T-helper 1 cell treated with Interleukin-12 subunit alpha and Interleukin-12 subunit beta and Interleukin-4 antibody, amounts not matched to agents 30 ng/mL and 1 ng/mL, for 36 hours (primary cell): ENCODE data around the gene CCDC148. TPM values are rescaled to one million over a fixed set of nuclear protein-coding genes. Genes with fewer than 3 reads are reported as not detected.
"Not testable (repeated sequence)": the region's sequence is repeated elsewhere in the genome, so short reads cannot be mapped to it uniquely, and the experiment has no call there.

Source experiments
- intact Hi-C: fragments of 100-400 bp; cut with micrococcal nuclease; formaldehyde crosslinking; loops from one replicate; pipeline ENCODE4 v1.15.1; 2024
- total RNA-seq: library from RNA; stranded (reverse); gene quantifications from 2 replicates; pipeline ENCODE4 v1.2.3, GENCODE V29; 2022

Gene CCDC148
- total RNA-seq, 1 donor from 2014 or later = not detected

DNA sequence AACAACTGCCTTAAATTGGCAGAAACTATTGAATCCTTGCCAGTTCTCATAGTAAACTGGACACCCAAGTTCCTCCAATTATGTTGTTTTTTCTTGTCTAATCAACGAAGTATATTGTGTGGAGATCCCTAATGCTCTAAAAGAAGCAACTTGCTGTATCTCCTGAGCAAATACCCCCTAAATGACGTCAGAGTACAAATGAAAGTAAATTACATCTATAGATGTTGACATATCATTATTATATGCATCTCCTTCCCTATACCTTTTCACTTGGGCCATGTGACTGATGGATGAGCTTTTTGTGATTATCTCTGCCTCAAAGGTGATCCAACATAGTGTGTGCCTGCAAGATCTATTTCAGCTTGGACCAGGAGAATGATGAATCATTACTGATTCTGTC, 159.4 kb downstream of the CCDC148 start:
- intact Hi-C loops = no loop called here

DNA sequence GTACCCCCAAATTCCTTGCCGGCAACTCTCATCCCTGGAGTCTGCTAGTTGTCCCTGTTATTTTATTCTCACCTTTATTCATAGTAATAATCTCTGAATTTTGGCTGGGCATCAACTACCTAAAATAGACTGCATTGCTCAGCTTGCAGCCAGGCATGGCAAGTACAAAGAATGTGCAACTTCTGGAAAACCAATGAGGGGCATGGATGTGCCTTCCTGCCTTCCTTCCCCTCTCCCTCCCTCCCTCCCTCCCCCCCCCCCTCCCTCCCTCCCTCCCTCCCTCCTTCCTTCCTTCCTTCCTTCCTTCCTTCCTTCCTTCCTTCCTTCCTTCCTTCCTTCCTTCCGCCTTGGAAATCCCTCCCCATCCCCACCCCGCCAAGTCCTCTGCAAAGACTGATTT, 162.8 kb downstream of the CCDC148 start:
- intact Hi-C loops = no loop called here

DNA sequence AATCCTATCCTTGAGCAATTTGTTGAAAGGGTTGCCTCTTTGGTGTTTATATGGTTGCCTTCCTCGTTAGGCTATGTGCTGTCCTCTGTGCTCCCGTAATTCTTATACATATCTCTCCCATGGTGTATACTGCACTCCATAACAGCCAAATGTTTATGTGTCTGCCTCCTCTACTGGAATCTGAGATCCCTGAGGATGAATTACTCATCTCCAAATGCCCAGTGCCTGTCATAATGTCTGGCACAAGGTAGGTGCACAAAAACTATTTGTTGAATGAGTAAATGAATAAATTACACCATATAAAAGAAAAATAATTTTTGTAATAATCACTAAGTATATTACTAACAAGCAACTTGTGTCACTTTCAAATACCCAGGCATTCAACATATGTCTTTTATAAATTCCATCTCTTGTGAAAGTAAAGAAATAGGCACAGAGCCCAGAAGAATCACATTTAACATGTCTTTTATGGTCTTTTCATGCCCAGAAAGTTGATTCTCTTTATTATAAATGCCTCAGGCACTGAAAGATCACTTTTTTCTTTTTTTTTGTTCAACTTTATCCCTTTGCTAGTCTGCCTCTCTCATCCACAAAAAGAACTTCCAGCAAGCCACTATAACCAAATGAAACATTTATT, 164.9 kb downstream of the CCDC148 start:
- intact Hi-C loops = no loop called here

DNA sequence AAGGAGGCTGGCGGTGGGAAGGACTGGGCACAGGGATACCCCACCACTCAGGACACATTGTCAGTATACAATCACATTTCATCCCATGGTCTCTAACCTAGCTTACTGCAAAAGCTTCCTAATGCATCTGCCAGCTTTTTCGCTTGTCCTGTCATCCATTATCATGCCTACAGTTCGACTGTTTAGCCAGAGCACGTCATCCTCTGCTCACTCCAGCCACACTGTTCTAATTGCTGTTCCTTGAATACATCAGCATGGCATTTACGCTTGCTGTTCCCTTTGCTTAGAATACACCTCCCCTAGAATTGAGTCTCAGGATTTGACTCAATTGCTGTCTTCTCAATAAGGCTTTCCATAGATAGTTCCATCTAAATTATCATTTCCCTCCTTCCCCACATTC, 166.3 kb downstream of the CCDC148 start:
- intact Hi-C loops = no loop called here

DNA sequence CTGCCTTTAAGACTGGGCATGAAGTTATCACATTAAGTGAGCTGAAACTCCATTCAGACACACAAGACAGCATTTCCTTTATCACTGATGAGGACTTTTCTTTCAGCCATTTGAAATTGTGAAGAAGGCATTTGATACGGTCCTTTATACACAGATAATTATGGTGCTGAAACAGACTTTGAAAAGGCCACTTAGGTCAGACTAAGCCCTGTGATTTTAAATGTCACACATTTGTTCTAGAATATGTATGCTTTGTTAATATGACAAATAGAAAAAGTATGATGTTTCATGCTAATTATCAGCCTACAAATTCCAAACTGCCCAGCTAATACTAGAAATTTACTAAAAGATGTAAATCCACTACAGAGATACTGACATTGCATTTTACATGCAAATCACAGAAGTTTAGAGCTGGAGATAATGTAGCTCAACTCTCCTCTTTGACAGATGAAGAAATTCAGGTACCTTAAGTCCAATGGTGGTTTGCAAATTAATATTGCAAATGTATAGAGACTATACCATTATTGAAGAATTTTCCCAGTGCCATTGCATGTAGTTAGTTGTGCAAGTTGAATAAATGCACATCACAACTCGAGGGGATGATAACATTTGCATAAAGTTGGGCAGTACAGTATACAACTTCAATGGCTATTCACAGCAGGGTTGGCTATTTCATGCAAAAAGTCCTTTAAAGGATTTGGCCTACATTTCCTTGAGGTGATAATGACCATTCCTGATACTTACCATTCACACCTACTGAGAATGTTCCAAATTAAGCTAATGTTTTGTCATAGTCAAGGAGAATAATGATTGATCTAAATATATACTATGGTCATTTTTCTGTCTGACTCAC, 179.7 kb downstream of the CCDC148 start:
- intact Hi-C loops = no loop called here

DNA sequence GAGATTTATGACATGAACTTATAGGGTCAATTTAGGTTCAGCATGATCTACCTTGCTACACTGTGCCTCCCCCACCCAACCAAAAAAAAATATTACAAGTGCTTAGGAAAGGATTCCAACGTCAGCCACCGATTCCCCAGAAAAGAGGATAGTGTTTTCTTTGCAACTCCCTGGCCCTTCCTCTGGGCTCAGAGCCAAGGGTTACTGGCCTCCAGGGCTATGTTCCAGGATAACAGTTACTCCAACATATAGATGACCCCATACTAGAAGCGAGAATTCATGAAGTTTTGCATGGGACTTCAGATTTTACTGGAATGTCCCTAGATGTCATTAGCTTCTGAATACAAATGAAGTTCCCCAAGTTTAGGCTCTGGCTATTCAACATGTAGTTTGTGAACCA, 182.8 kb downstream of the CCDC148 start:
- intact Hi-C loops = no loop called here

DNA sequence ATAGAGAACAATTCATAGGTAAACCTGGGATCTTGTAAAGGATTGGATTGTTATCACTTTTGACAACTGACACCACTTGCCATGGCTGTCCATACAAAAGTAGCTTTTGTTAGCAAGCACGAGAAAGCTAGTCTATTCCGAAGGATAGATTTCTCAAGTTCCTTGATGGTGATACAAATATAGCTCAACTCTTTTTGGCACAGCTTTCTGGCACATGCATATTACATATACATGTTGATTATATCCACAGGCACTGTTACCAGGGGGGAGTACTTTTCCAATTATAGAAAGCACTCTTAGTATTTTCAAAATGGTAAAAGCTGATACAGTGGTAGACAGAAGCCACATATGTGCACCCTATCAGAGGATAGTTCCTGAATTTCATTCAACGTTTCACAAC, 186.0 kb downstream of the CCDC148 start:
- intact Hi-C loops = no loop called here

DNA sequence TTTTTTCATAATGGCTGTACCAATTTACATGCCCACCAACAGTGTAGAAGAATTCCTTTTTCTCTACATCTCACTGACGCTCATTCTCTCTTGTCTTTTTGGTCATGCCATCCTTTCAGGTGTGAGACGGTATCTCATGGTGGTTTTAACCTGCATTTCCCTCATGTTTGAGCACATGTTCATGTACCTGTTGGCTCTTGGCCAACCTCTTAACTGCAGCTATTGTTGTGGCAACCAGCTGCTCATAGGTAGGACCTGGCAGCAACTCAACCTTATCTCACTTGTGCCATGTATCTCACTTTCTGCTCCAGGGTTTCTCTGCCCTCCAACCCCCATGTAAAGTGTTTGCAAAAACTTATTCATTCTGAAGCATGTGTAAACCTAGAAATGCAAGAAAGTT, 187.4 kb downstream of the CCDC148 start:
- intact Hi-C loops = no loop called here

DNA sequence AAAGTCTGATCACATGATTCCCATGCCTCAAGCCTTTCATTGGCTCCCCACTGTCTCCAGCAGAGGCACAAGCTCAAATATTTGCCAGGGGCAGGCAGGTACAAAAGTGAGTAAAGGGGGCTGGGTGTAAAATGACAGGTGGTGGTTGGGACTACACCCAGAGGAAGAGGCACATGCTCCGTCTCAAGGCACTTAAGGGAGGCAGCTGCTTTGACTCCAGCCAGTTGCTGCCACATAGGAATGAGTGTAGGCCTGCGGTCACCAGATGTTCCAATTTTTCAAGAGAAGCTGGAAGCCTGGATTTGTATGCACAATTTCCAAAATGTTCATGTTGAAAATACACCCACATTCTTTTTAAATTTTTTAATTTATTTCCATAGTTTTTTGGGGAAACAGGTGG, 190.4 kb downstream of the CCDC148 start:
- intact Hi-C loops = no loop called here

DNA sequence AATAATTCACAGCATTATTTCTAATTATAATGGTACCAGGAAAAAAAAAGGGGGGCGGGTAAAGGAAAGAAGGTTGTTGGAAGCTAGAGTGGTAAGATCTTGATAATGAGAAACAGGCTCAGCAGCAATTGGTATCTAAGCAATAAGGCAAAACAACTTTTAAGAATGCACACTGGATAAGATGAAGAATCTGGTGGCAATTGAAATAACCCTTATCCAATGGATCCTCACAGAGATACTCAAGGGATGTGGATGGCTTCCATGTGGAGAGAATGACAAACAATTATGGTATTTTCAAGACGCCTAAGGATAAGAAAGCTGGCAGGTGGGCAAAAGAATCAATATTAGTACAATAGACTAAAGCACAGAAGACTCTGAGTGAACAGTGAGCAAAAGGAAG, 201.3 kb downstream of the CCDC148 start:
- intact Hi-C loops = no loop called here

DNA sequence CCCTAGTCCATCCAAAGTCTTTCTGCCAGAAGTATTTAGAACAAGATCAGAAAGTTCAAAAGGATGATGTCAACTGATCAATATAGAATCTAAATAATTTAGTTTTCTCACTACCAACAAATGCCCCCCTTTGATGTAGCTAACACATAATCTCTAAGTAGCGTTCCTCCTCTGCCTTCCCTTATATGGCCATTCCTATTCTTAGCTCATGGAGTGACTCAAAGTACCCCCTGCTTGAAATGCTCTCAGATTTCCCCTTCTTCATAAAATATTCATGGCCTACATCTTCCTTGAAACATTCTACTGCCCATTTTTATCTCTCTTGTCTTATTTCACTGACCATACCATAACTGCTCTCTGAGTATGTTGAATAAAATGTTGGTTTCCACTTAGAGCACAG, 203.4 kb downstream of the CCDC148 start:
- intact Hi-C loops = no loop called here

DNA sequence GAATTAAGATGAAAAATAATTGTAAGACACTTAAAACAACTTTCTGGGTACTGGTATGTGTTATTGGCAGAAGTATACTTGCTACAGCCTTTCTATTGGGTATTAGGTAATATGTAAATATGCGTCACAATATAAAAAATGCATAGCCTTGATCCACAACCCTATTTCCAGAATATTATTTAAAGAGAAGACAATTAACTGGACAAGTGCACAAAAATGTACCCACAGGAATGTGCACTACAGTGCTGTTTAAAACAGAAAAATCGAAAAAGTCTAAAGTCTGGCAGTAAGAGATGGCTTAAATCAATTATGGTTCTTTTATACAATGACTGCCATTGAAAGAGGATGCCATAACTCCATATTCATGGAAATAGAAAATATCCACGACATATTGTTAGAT, 205.2 kb downstream of the CCDC148 start:
- intact Hi-C loops = no loop called here

DNA sequence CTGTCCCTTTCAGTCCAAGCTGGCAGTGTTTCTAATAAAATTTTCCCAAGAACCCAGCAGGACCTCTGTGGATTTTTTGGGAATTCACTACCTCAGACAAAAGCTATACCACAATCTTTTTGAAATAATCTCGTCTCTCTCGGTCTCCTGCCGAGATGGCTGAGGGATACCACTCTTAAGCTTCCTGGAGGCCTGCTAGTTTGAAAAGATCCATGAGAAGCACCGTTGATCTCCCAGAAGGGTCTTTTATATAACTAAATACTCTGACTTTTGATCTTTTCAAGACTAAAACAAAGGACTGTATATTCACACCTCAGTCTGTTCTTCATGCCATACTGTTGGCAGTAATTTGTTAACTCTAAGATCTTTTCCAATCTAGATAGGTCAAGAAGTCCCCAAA, 213.2 kb downstream of the CCDC148 start:
- intact Hi-C loops = no loop called here

DNA sequence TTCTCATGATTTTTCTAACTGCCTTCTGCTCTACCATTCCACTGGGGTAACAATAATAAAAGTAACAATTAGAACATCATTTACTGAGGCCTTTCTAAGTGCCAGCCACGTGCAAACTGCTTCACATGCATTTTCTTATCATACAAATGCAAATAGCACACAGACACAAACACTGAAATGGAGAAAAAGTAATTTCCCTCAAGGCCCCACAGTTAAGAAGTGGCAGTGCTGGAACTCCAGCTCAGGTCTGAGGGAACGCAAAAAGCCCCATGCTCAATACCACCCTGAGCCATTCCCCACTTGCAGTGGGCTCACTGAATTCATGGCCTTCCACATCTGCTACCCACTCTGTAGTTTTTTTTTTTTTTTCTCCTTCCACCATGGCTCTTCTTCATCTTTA, 214.3 kb downstream of the CCDC148 start:
- intact Hi-C loops = no loop called here

DNA sequence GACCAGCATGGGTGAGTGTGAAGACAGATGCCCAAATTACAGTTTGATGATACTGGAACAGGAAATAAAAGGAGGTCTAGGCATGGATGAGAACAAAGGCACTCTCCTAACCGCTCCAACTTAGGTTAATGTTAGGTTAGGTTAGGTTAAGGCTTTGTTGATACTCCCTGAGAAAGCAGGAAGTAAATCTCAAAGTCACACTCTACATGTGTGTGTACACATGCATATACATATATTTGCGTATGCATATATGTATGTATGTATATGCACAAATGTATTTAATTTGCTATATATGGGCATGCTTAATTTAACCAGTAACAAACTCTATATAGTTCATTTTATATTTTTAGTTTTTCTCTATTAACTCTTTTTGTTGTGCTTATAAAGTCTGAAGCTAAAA, 215.6 kb downstream of the CCDC148 start:
- intact Hi-C loops = no loop called here

DNA sequence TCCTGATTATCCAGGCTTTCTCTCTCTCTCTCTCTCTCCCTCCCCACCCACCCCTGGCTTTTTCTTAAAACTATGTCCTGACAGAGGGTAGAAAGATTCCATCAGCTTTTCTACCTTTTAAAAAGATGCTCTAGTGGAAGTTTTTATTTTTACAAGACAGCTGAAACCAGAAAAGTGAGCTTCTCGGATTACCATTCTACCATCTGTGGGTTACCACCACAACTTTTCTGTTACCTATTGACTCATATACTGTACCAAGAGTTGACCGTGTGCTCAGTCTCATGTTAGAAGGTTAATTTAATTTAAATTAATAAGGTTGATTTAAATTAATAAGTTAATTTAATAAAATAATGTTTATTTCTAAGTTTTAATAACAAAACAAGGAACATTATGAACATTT, 217.3 kb downstream of the CCDC148 start:
- intact Hi-C loops = no loop called here

DNA sequence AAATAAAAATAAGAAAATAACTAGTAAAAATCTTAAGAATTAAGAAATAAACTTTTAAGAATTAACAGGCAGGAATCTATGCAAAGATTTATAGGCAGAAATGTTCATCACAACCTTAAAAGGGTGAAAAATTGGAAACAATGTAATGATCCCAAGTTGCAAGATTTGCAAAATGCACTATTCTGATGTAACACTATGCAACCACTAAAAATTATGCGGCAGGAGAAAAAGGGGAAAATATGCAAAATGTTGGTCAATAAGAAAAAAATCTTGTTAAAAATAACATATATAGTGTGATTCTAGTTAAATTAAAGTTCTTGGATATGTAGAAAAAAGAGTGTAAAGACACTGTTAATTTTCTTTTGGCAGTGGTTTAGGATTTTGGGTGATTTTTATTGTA, 222.1 kb downstream of the CCDC148 start:
- intact Hi-C loops = no loop called here

DNA sequence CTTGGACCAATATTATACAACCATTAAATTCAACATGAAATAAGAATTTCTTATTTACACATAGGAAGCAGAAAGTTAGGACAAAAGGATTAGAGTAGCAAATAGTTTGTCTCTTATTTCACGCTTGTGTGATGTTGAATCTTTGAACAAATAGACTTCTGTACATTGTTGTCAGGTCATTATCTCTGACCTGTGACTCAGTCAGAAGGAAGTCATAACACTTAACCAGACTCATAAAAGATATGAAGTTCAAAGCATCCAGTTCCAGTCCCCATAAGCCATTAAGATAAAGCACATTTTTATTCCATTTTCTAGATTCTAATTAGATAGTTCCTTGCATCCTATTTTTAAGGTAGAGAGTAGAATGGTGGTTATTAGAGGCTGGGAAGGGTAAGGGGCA, 224.1 kb downstream of the CCDC148 start:
- intact Hi-C loops = no loop called here

DNA sequence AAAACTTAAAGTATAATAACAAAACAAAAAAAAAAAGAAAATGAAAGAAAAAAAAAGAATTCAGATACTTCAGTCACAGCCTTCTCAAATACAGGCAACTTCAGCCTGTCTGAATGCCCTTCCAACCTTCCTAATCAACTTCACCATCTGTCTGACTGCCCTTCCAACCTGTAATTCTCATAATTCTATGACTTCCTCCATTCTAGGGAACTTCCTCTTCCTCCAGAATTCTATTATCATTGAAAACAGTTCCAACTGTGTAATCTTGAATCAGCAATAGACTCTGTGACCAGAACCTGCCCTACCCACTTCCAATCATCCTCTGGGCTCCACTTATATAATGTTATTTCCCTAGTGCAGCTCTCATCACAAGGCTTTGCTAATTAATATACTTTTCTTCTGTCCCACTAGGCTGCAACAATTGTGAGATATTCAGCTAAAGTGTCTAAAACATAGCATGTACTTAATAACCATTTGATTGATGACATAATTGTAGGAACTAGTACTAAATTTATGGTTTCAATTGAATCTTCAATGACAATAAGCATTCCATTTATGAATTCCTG, 227.5 kb downstream of the CCDC148 start:
- intact Hi-C loops = no loop called here

DNA sequence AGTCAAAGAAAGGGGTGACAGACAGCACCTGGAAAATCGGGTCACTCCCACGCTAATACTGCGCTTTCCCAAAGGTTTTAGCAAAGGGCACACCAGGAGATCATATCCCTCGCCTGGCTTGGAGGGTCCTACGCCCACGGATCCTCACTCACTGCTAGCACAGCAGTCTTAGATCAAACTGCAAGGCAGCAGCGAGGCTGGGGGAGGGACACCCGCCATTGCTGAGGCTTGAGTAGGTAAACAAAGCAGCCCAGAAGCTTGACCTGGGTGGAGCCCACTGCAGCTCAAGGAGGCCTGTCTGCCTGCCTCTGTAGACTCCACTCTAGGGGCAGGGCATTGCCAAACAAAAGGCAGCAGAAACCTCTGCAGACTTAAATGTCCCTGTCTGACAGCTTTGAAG, 233.5 kb downstream of the CCDC148 start:
- intact Hi-C loops = not testable (repeated sequence)

DNA sequence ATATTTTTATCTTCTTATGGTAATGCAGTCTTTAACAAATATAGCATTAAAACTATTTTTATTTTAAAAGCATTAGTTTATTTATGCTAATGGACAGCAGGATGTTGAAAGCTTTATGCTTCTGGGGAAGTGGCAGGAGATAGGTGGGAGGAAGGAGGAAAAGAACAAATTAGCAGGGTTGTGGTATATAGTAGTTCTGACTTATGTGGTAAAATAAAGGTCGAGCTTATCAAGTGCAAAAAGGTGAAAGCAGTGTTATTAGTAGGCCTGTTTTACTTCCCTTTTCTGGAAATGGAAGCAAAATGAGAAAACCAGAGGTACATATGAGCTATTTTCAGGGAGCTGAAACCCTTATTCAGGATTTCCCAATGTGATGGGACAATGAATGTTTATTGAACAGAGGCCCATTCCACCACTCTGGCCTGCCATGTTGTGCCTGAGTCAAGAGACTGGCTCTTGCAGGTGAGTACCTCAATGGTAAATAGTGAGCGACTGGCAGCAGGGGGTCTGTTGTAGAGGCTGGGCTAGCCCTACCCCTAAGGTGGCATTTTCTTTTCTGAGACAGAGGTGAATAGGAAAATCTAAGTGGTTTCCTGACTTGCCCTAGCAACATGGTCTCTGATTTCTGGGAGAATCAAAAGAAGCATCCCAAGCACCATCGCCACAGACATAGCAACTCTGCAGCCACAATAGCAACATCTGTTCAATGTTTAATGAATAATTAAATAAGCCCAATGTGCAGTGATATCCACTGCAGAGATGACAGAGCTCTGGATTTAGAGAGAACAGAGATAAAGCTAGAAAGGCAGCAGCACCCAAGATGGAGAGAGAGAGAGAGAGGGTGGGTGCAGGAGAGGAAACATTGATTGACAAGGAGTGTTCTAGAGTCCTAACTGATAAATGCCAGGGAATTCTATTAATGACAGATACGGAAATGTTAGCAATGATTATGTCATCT, 235.2 kb downstream of the CCDC148 start:
- intact Hi-C loops = no loop called here

DNA sequence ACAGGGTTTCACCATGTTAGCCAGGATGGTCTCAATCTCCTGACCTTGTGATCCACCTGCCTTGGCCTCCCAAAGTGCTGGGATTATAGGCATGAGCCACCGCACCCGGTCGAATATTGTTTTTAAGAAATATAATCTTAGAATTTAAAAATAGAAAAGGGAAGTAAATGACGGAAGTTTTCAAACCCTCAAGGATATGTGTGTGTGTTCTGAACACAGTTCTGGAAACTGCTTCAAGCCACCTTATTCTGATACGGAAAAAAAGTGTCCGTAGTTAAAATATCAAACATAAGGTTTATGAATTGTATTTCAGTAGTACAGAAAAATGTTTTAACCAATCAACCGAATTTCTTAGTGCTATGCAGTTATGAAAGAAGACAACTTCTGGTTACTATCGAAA, 239.0 kb downstream of the CCDC148 start:
- intact Hi-C loops = no loop called here
